ENCODE measurements around the gene ASB10. TPM values are rescaled to one million over a fixed set of nuclear protein-coding genes. Genes with fewer than 3 reads are reported as not detected.

The ASB10 gene
- total RNA-seq, 1 donor from 2014 or later: not detected

- peak; percentile 42 for DNase-seq (ENCODE audit: low read depth)
- H3K27me3 ChIP-seq (ENCODE audit: control insufficient read depth, insufficient read depth, low read length): peaks cover 6% of the 10 kb centered on the region
Measured at GRCh38 chr7:151179287-151179860, 7.7 kb downstream of the ASB10 start.

GRCh38 chr7:151178831-151179230 is 8.2 kb downstream of the ASB10 start:
- H3K4me3 ChIP-seq (ENCODE audit: low read depth, low read length): no peak overlapping the region
- TF ChIP-seq CTCF (IDR thresholded peaks at IDR 0.05; ENCODE audit: insufficient read depth, low read length, severe bottlenecking): no peak
- FAIRE-seq (no peak), DNase-seq (ENCODE audit: low read depth) (no peak)
- peaks cover 6% of the 10 kb centered on the region for H3K27me3 ChIP-seq (ENCODE audit: control insufficient read depth, insufficient read depth, low read length)
- no peaks in the 10 kb centered on the region for H3K36me3 ChIP-seq (ENCODE audit: control insufficient read depth, insufficient read depth, low read length)

More at GRCh38 chr7:151179287-151179860, 7.7 kb downstream of the ASB10 start:
- peak; percentile 90 for FAIRE-seq
- Histone ChIP-seq H3K4me3 (ENCODE audit: low read depth, low read length) (no peak overlapping the region), H3K36me3 (ENCODE audit: control insufficient read depth, insufficient read depth, low read length) (no peaks in the 10 kb centered on the region)
- TF ChIP-seq CTCF (IDR thresholded peaks at IDR 0.05; ENCODE audit: insufficient read depth, low read length, severe bottlenecking): no peak

- FAIRE-seq (no peak), DNase-seq (ENCODE audit: low read depth) (no peak)
- Histone ChIP-seq H3K4me3 (ENCODE audit: low read depth, low read length) (no peak overlapping the region), H3K27me3 (ENCODE audit: control insufficient read depth, insufficient read depth, low read length) (peaks cover 7% of the 10 kb centered on the region), H3K36me3 (ENCODE audit: control insufficient read depth, insufficient read depth, low read length) (no peaks in the 10 kb centered on the region)
- no peak for TF ChIP-seq CTCF (IDR thresholded peaks at IDR 0.05; ENCODE audit: insufficient read depth, low read length, severe bottlenecking)
Measured at GRCh38 chr7:151178236-151178635, 8.8 kb downstream of the ASB10 start.

- H3K27me3 ChIP-seq (ENCODE audit: control insufficient read depth, insufficient read depth, low read length): peaks cover 9% of the 10 kb centered on the region
- H3K36me3 ChIP-seq (ENCODE audit: control insufficient read depth, insufficient read depth, low read length): no peaks in the 10 kb centered on the region
- TF ChIP-seq CTCF (IDR thresholded peaks at IDR 0.05; ENCODE audit: insufficient read depth, low read length, severe bottlenecking): no peak
- no peak for DNase-seq (ENCODE audit: low read depth)
- H3K4me3 ChIP-seq (ENCODE audit: low read depth, low read length): no peak overlapping the region
- no peak for FAIRE-seq
Measured at GRCh38 chr7:151177310-151177709, 9.7 kb downstream of the ASB10 start.

GRCh38 chr7:151176401-151176800 is 10.6 kb downstream of the ASB10 start:
- FAIRE-seq (no peak), DNase-seq (ENCODE audit: low read depth) (no peak)
- H3K4me3 ChIP-seq (ENCODE audit: low read depth, low read length): no peak overlapping the region
- no peaks in the 10 kb centered on the region for H3K36me3 ChIP-seq (ENCODE audit: control insufficient read depth, insufficient read depth, low read length)
- TF ChIP-seq CTCF (IDR thresholded peaks at IDR 0.05; ENCODE audit: insufficient read depth, low read length, severe bottlenecking): no peak
- peaks cover 9% of the 10 kb centered on the region for H3K27me3 ChIP-seq (ENCODE audit: control insufficient read depth, insufficient read depth, low read length)

GRCh38 chr7:151175793-151176311 is 11.2 kb downstream of the ASB10 start:
- FAIRE-seq (no peak), DNase-seq (ENCODE audit: low read depth) (no peak)
- Histone ChIP-seq H3K36me3 (ENCODE audit: control insufficient read depth, insufficient read depth, low read length) (no peaks in the 10 kb centered on the region), H3K27me3 (ENCODE audit: control insufficient read depth, insufficient read depth, low read length) (peaks cover 9% of the 10 kb centered on the region), H3K4me3 (ENCODE audit: low read depth, low read length) (no peak overlapping the region)
- TF ChIP-seq CTCF (IDR thresholded peaks at IDR 0.05; ENCODE audit: insufficient read depth, low read length, severe bottlenecking): peak; percentile 4
